GM12878 (cell line): ENCODE data around the gene RIOK1. TPM values are rescaled to one million over a fixed set of nuclear protein-coding genes. Genes with fewer than 3 reads are reported as not detected.

ENCODE experiments used
- ATAC-seq: fragments of 200-7000 bp; cut with Tn5 transposase; 3 replicates; pipeline ENCODE4 v1.9.1; 2020; ENCODE audit warnings: mild to moderate bottlenecking, moderate library complexity
- BruUV-seq: library from RNA; stranded (reverse); fragments of 400-500 nt; replicated peaks from 2 replicates; lab custom pipeline; 2021; lab: Mats Ljungman, UMichigan
- CTCF ChIA-PET: fragments of 300-600 bp; sonication (Branson Sonifier 250); formaldehyde crosslinking; extraction: SDS; loops from one replicate; lab custom pipeline; 2021; ENCODE audit warnings: inconsistent platforms; lab: Yijun Ruan, JAX
- POLR2A ChIA-PET: fragments of 350-600 bp; formaldehyde crosslinking; extraction: SDS; loops from one replicate; lab custom pipeline; 2021; ENCODE audit warnings: inconsistent platforms; lab: Charles Lee
- RAD21 ChIA-PET: fragments of 300-600 bp; sonication (Branson Sonifier 250); formaldehyde crosslinking; loops from one replicate; lab custom pipeline; 2023; ENCODE audit warnings: antibody characterized with exemption; ENCODE audit not compliant: unreplicated experiment; lab: Charles Lee
- SMC1A ChIA-PET: fragments of 300-600 bp; sonication (Branson Sonifier 250); formaldehyde crosslinking; loops from one replicate; lab custom pipeline; 2023; ENCODE audit not compliant: unreplicated experiment, uncharacterized antibody; lab: Charles Lee
- DNase-seq: peaks from one replicate; pipeline ENCODE4 v3.0.0-alpha.2; 2011; ENCODE audit warnings: low read depth, low spot score
- FAIRE-seq: peaks from 3 replicates; lab custom pipeline; 2011; peaks lifted over from hg19 to GRCh38; lab: Jason Lieb, UNC
- H2AFZ ChIP-seq: 2 replicates; pipeline ENCODE4 v1.6.0; 2011; ENCODE audit warnings: low read depth, low read length, control low read depth; ENCODE audit not compliant: control insufficient read depth
- H3K27ac ChIP-seq: 2 replicates; pipeline ENCODE4 v1.5.1; 2011; ENCODE audit warnings: control low read depth; ENCODE audit not compliant: control insufficient read depth, insufficient read depth
- H3K27me3 ChIP-seq, 2 experiments: replicated peaks in 1 of 2; 2 replicates each; pipeline versions ENCODE4 v1.6.0 to v1.6.1; 2011; ENCODE audit warnings: low read length in 1 of 2; ENCODE audit not compliant: control insufficient read depth in 2 of 2, insufficient read depth in 2 of 2
- H3K36me3 ChIP-seq, 2 experiments: 2 replicates each; pipeline ENCODE4 v1.5.1; 2011; ENCODE audit warnings: low read length in 1 of 2; ENCODE audit not compliant: control insufficient read depth in 2 of 2, insufficient read depth in 2 of 2
- H3K4me1 ChIP-seq: 2 replicates; pipeline ENCODE4 v1.6.1; 2011; ENCODE audit warnings: mild to moderate bottlenecking, low read length, moderate library complexity, mixed read lengths; ENCODE audit not compliant: control insufficient read depth, insufficient read depth
- H3K4me2 ChIP-seq: 2 replicates; pipeline ENCODE4 v1.6.0; 2011; ENCODE audit warnings: control low read depth; ENCODE audit not compliant: control insufficient read depth, insufficient read depth
- H3K4me3 ChIP-seq: fragments of 200-600 bp; sonication (generic); 2 replicates; pipeline ENCODE4 v1.5.1; 2016
- H3K79me2 ChIP-seq: 2 replicates; pipeline ENCODE4 v1.6.0; 2011; ENCODE audit warnings: low read length; ENCODE audit not compliant: control insufficient read depth, insufficient read depth
- H3K9ac ChIP-seq: 2 replicates; pipeline ENCODE4 v1.8.0; 2011; ENCODE audit warnings: low read length, control low read depth, mixed read lengths; ENCODE audit not compliant: control insufficient read depth, insufficient read depth
- H3K9me3 ChIP-seq: replicated peaks from 3 replicates; pipeline ENCODE4 v1.5.1; 2011; ENCODE audit warnings: mild to moderate bottlenecking, low read length; ENCODE audit not compliant: control insufficient read depth, insufficient read depth
- H4K20me1 ChIP-seq: 2 replicates; pipeline ENCODE4 v1.6.0; 2011; ENCODE audit not compliant: control insufficient read depth, insufficient read depth
- ATF2 ChIP-seq: IDR thresholded peaks from 2 replicates; pipeline ENCODE4 v1.6.1; 2012; ENCODE audit warnings: low read length, inconsistent platforms
- BCLAF1 ChIP-seq: fragments of 450-650 bp; IDR thresholded peaks from 2 replicates; pipeline ENCODE4 v1.6.1; 2017; ENCODE audit warnings: antibody characterized with exemption, mild to moderate bottlenecking, moderate library complexity
- CEBPZ ChIP-seq: fragments of 150-350 bp; IDR thresholded peaks from 2 replicates; pipeline ENCODE4 v1.6.1; 2016; ENCODE audit warnings: low read depth, low read length
- EZH2 ChIP-seq: IDR thresholded peaks from 2 replicates; pipeline ENCODE4 v1.6.1; 2012; ENCODE audit warnings: low read depth, mild to moderate bottlenecking, control low read depth, inconsistent platforms, low read length, borderline replicate concordance; ENCODE audit not compliant: control insufficient read depth
- RBBP5 ChIP-seq: fragments of 200-600 bp; sonication (generic); conservative IDR thresholded peaks from 2 replicates; pipeline ENCODE4 v1.6.1; 2016
- RCOR1 ChIP-seq: conservative IDR thresholded peaks from 2 replicates; pipeline ENCODE4 v1.6.1; 2012; ENCODE audit warnings: low read depth, low read length, improper control_type of control experiment
- SKIL ChIP-seq: fragments of 450-650 bp; IDR thresholded peaks from 2 replicates; pipeline ENCODE4 v1.6.1; 2017; ENCODE audit warnings: mild to moderate bottlenecking, low read depth, inconsistent platforms; ENCODE audit not compliant: poor library complexity, severe bottlenecking
- SMAD5 ChIP-seq: IDR thresholded peaks from 2 replicates; pipeline ENCODE4 v1.6.1; 2016; ENCODE audit warnings: antibody characterized with exemption, low read depth
- SPI1 ChIP-seq: IDR thresholded peaks from 2 replicates; pipeline ENCODE4 v1.6.1; 2011; ENCODE audit warnings: low read depth, mild to moderate bottlenecking, low read length, moderate library complexity, borderline replicate concordance; ENCODE audit not compliant: insufficient read depth
- YBX1 ChIP-seq: fragments of 450-650 bp; IDR thresholded peaks from 2 replicates; pipeline ENCODE4 v1.6.1; 2016; ENCODE audit warnings: antibody characterized with exemption
- ZBTB33 ChIP-seq: fragments of 450-650 bp; IDR thresholded peaks from 2 replicates; pipeline ENCODE4 v1.6.1; 2017; ENCODE audit warnings: mild to moderate bottlenecking
- ZNF384 ChIP-seq: IDR thresholded peaks from 2 replicates; pipeline ENCODE4 v1.6.1; 2012; ENCODE audit warnings: low read depth, mild to moderate bottlenecking, low read length, improper control_type of control experiment, borderline replicate concordance
- WGBS: methylation state at CpG from one replicate; pipeline ENCODE4 v1.1.6; 2016; ENCODE audit warnings: low lambda C conversion rate; ENCODE audit not compliant: insufficient replicate concordance, insufficient coverage; ENCODE audit errors: missing lambda C conversion rate; 5-methylcytosine and 5-hydroxymethylcytosine counted together
- in situ Hi-C: fragments of 300-500 bp; cut with MboI; formaldehyde crosslinking; loops from 9 replicates; pipeline ENCODE4 v1.14.3; 2018; ENCODE audit warnings: mixed read lengths
- intact Hi-C: fragments of 100-400 bp; cut with micrococcal nuclease; formaldehyde crosslinking; loops from one replicate; pipeline ENCODE4 v1.14.2; 2022; ENCODE audit not compliant: unreplicated experiment
- polyA plus RNA-seq, 11 experiments: library from polyadenylated mRNA; depleted of rRNA in 4 of 11; unstranded in 6 of 11; stranded (reverse) in 5 of 11; fragments of >200 nt; fragmentation: Nextera tagmentation in 4 of 11; fragmentation: Illumina TruSeq in 1 of 11; extraction: Ambion mirVana in 4 of 11; extraction: Trizol in 1 of 11; gene quantifications; 1 replicate in 1 of 11; 2 replicates in 10 of 11; pipeline versions ENCODE4 v1.2.1 to v1.2.3, GENCODE V29; 2011 to 2016; ENCODE audit warnings: inconsistent platforms in 2 of 11, missing spikeins in 2 of 11, low read depth in 1 of 11
- total RNA-seq, 4 experiments: library from RNA; depleted of rRNA in 3 of 4; stranded (reverse); fragments of >200 nt in 3 of 4; fragmentation: Illumina TruSeq in 1 of 4; extraction: Trizol in 1 of 4; gene quantifications; 2 replicates each; pipeline versions ENCODE4 v1.2.1 to v1.2.3, GENCODE V29; 2013 to 2021

The RIOK1 gene
- total and polyA plus RNA-seq, 10 of the 15 experiments (the other 5 are each of a cell fraction or from before 2014, with no cell fraction given), result 16.1 to 44.6 (median 33.7) TPM

- H2AFZ ChIP-seq, result no peak overlapping the region
- no peak for ATAC-seq
- H3K9me3 ChIP-seq, result no peaks in the 10 kb centered on the region
- DNase-seq, result no peak
- 39% methylated on average over 4 of the region's 4 CpGs for WGBS
- no peaks in the 10 kb centered on the region for H3K79me2 ChIP-seq
- no peak overlapping the region for H3K9ac ChIP-seq
- no peak overlapping the region for H3K4me2 ChIP-seq
- no peaks in the 10 kb centered on the region for H4K20me1 ChIP-seq
- H3K27me3 ChIP-seq, result no peaks in the 10 kb centered on the region; a peak in 1 of 4 replicates
- no peak for FAIRE-seq
- ChIA-PET POLR2A (no interaction called here), RAD21 (no interaction called here), SMC1A (no interaction called here), CTCF (no interaction called here)
- no peak overlapping the region for H3K27ac ChIP-seq
- TF ChIP-seq RCOR1 (no peak), BCLAF1 (no peak), YBX1 (no peak), RBBP5 (no peak), ATF2 (no peak), SMAD5 (no peak), ZBTB33 (no peak), SPI1 (no peak), EZH2 (no peak), CEBPZ (no peak), SKIL (no peak), ZNF384 (no peak)
- BruUV-seq, result no TSS peak
- H3K4me1 ChIP-seq, result no peaks in the 10 kb centered on the region
- no peak overlapping the region for H3K4me3 ChIP-seq
- intact Hi-C loops (no loop called here), in situ Hi-C loops (no loop called here)
- H3K36me3 ChIP-seq, result no peaks in the 10 kb centered on the region
These were observed 59.4 kb downstream of the RIOK1 start for GRCh38 chr6:7449018-7449417.
